Measurements from ENCODE around the gene GAS7. TPM values are rescaled to one million over a fixed set of nuclear protein-coding genes. Genes with fewer than 3 reads are reported as not detected.

GAS7 gene
- total and polyA plus RNA-seq, 9 of the 15 experiments (the other 6 are each of a cell fraction or from before 2014, with no cell fraction given): 0.11 to 0.33 TPM; not detected in 7

GRCh38 chr17:9948928-9949327 lies 249.5 kb downstream of the GAS7 start:
- 1% methylated on average over 10 of the region's 10 CpGs for WGBS (ENCODE audit: insufficient coverage, low coverage, missing lambda C conversion rate)
- Histone ChIP-seq H3K27me3 (ENCODE audit: control insufficient read depth in 2 of 2, insufficient read depth in 2 of 2, low read length in 2 of 2) (peaks cover 0 to 7% of the 10 kb centered on the region in 2 experiments; a peak in 1 of 5 replicates), H4K20me1 (replicated peaks; ENCODE audit: control insufficient read depth, insufficient read depth, low read length) (no peaks in the 10 kb centered on the region), H3K4me2 (ENCODE audit: insufficient read depth, low read length) (no peak overlapping the region), H3K4me3 (no peak overlapping the region), H3K79me2 (ENCODE audit: control insufficient read depth, insufficient read depth, low read length) (no peaks in the 10 kb centered on the region), H3K4me1 (replicated peaks in 1 of 2; ENCODE audit: control insufficient read depth in 2 of 2, insufficient read depth in 2 of 2, low read length in 2 of 2) (no peaks in the 10 kb centered on the region; a peak in 1 of 5 replicates), H2AFZ (ENCODE audit: low read depth, low read length) (no peak overlapping the region), H3K9ac (ENCODE audit: insufficient read depth in 1 of 2, low read depth in 2 of 2, low read length in 2 of 2) (no peak overlapping the region), H3K9me3 (replicated peaks; ENCODE audit: control insufficient read depth, insufficient read depth, low read depth, low read length) (no peaks in the 10 kb centered on the region), H3K36me3 (ENCODE audit: control insufficient read depth, insufficient read depth, low read length) (no peaks in the 10 kb centered on the region), H3K27ac (ENCODE audit: extremely low read depth, low read depth, low read length) (no peak overlapping the region), H3K9me1 (ENCODE audit: control insufficient read depth, insufficient read depth, low read length) (no peaks in the 10 kb centered on the region)
- no peak for ATAC-seq
- ChIA-PET POLR2A (interaction anchor here (0.6 kb wide), 1 partner anchor 166 kb away, joined by 3 read pairs; no protein-coding TSS in a partner anchor), CTCF (ENCODE audit: low intra/inter-chr PET ratio) (no interaction called here)
- BruUV-seq (replicated peaks): no TSS peak
- no peak for FAIRE-seq
- DNase-seq (ENCODE audit: extremely low read depth in 1 of 4, low spot score in 3 of 4): no peak
- intact Hi-C loops (cut with micrococcal nuclease) (no loop called here), in situ Hi-C loops (cut with MboI) (no loop called here)
- TF ChIP-seq NFXL1 (CRISPR knock-in tag; IDR thresholded peaks at IDR 0.05): no peak
- TF ChIP-seq C11orf30 (IDR thresholded peaks at IDR 0.05; ENCODE audit: low read depth): no peak
- no peak for TF ChIP-seq ZNF121 (CRISPR knock-in tag; conservative IDR thresholded peaks at IDR 0.05)
- TF ChIP-seq RHOXF2B (CRISPR knock-in tag; conservative IDR thresholded peaks at IDR 0.05): no peak
- no peak for TF ChIP-seq MEF2A (IDR thresholded peaks at IDR 0.05; ENCODE audit: control insufficient read depth, low read depth, low read length)
- TF ChIP-seq RBM39 (optimal IDR thresholded peaks at IDR 0.05; ENCODE audit: low read depth, low read length): no peak
- TF ChIP-seq GATA2 (CRISPR knock-in tag; IDR thresholded peaks at IDR 0.05): no peak
- TF ChIP-seq KDM2B (CRISPR knock-in tag; IDR thresholded peaks at IDR 0.05): no peak
- no peak for TF ChIP-seq SRSF7 (optimal IDR thresholded peaks at IDR 0.05; ENCODE audit: low read depth, low read length)
- no peak for TF ChIP-seq ZNF518B (CRISPR knock-in tag; IDR thresholded peaks at IDR 0.05)
- TF ChIP-seq CBX2 (IDR thresholded peaks at IDR 0.05; ENCODE audit: insufficient read depth, low read length, poor library complexity, severe bottlenecking): no peak
- TF ChIP-seq SRF (CRISPR knock-in tag; IDR thresholded peaks at IDR 0.05): no peak
- no peak for TF ChIP-seq RERE (CRISPR knock-in tag; IDR thresholded peaks at IDR 0.05; ENCODE audit: borderline replicate concordance)
- TF ChIP-seq ELK1 (CRISPR knock-in tag; IDR thresholded peaks at IDR 0.05): no peak
